MCF 10A (cell line): ENCODE data around the gene DUSP8. TPM values are rescaled to one million over a fixed set of nuclear protein-coding genes. Genes with fewer than 3 reads are reported as not detected.

Source experiments
- BruUV-seq: library from RNA; stranded (reverse); fragments of 400-500 nt; replicated peaks from 2 replicates; lab custom pipeline; 2021; lab: Mats Ljungman, UMichigan
- CTCF ChIA-PET: fragments of 300-600 bp; sonication (Branson Sonifier 250); formaldehyde crosslinking; extraction: SDS; loops from one replicate; lab custom pipeline; 2021; ENCODE audit warnings: antibody characterized with exemption, inconsistent platforms; lab: Yijun Ruan, JAX
- POLR2A ChIA-PET: fragments of 300-600, 350-650 bp; sonication (Branson Sonifier 250); formaldehyde crosslinking; extraction: SDS; loops from one replicate; lab custom pipeline; 2020; ENCODE audit warnings: antibody characterized with exemption, inconsistent platforms; lab: Yijun Ruan, JAX
- DNase-seq: peaks from one replicate; pipeline ENCODE4 v3.0.0-alpha.2; 2018; ENCODE audit not compliant: unreplicated experiment
- H3K27ac Mint-ChIP-seq: one replicate; pipeline ENCODE4 v1.8.0; 2022; ENCODE audit warnings: mild to moderate bottlenecking, low read depth, mixed read lengths; ENCODE audit not compliant: unreplicated experiment
- H3K27me3 Mint-ChIP-seq: one replicate; pipeline ENCODE4 v1.8.0; 2022; ENCODE audit warnings: mixed read lengths; ENCODE audit not compliant: insufficient read depth, unreplicated experiment
- H3K36me3 Mint-ChIP-seq: one replicate; pipeline ENCODE4 v1.8.0; 2022; ENCODE audit warnings: mild to moderate bottlenecking, moderate library complexity, mixed read lengths; ENCODE audit not compliant: insufficient read depth, unreplicated experiment
- H3K4me1 Mint-ChIP-seq: one replicate; pipeline ENCODE4 v1.8.0; 2022; ENCODE audit warnings: mixed read lengths; ENCODE audit not compliant: insufficient read depth, unreplicated experiment
- H3K4me3 Mint-ChIP-seq: one replicate; pipeline ENCODE4 v1.8.0; 2022; ENCODE audit warnings: mild to moderate bottlenecking, moderate library complexity, mixed read lengths; ENCODE audit not compliant: unreplicated experiment
- H3K9me3 Mint-ChIP-seq: one replicate; pipeline ENCODE4 v1.8.0; 2022; ENCODE audit warnings: mixed read lengths; ENCODE audit not compliant: unreplicated experiment
- intact Hi-C: fragments of 100-400 bp; cut with micrococcal nuclease; formaldehyde crosslinking; loops from 2 replicates; pipeline ENCODE4 v1.14.1; 2022
- total RNA-seq: library from RNA; stranded (reverse); gene quantifications from 2 replicates; pipeline ENCODE4 v1.2.3, GENCODE V29; 2022
- TF ChIP-seq, protein P1 (sequence below): fragments of 200-600 bp; IDR thresholded peaks from one replicate; pipeline ENCODE4 v1.8.0; 2022; ENCODE audit warnings: antibody characterized with exemption, mild to moderate bottlenecking; ENCODE audit not compliant: unreplicated experiment

Gene DUSP8
- total RNA-seq, 1 experiment from 2014 or later = 17.6 TPM

DNA sequence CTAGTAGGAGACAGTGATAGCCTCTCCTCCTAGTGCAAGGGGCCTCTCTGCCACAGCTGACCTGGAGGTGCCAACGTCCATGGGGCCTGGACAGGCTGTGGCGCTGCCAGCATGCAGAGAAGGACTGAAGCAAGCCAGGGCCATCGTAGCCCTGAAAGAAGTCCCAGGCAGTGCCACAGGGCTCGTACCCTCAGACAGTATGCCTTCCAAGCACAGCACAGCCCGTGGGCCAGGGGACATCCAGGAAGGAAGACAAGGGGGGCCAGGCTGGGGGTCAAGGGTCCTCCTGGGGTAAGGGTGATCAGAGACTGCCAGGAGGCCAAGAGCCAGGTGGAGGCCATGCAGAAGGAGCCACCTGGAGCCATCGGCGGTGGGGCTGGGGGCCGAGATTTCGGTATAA lies 65.1 kb downstream of the DUSP8 start:
- BruUV-seq = no TSS peak
- CTCF ChIA-PET = no interaction called here

DNA sequence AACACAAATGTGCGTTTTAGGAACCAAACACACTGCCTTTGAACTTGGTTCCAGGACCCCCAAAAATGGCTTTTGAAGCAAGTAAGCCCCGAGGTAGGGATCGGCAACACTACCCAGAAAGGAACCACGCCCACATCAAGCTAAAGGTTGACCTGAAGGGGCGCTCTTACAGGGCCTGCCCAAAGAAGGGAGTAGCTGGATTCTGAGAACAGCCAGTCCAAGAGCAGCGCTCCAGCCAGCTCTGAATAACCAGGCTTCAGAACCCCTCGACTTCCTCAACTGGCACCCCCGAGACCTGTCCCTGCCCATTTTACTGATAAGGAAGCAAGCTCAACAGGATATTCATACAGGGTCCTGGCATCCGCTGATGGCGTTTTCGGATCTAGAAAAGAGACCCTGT lies 66.6 kb downstream of the DUSP8 start:
- H3K4me1 Mint-ChIP-seq = no peaks in the 10 kb centered on the region
- DNase-seq = no peak
- no peaks in the 10 kb centered on the region for H3K36me3 Mint-ChIP-seq
- ChIA-PET CTCF (interaction anchor here (0.6 to 1.2 kb wide), 6 partner anchors 8 to 457 kb away, joined by 3 to 4 read pairs (median 3); no protein-coding TSS in a partner anchor), POLR2A (no interaction called here)
- no TSS peak for BruUV-seq
- TF ChIP-seq, protein P1, sequence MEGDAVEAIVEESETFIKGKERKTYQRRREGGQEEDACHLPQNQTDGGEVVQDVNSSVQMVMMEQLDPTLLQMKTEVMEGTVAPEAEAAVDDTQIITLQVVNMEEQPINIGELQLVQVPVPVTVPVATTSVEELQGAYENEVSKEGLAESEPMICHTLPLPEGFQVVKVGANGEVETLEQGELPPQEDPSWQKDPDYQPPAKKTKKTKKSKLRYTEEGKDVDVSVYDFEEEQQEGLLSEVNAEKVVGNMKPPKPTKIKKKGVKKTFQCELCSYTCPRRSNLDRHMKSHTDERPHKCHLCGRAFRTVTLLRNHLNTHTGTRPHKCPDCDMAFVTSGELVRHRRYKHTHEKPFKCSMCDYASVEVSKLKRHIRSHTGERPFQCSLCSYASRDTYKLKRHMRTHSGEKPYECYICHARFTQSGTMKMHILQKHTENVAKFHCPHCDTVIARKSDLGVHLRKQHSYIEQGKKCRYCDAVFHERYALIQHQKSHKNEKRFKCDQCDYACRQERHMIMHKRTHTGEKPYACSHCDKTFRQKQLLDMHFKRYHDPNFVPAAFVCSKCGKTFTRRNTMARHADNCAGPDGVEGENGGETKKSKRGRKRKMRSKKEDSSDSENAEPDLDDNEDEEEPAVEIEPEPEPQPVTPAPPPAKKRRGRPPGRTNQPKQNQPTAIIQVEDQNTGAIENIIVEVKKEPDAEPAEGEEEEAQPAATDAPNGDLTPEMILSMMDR = no peak
- intact Hi-C loops = no loop called here
- H3K27ac Mint-ChIP-seq = no peak overlapping the region
- H3K9me3 Mint-ChIP-seq = no peaks in the 10 kb centered on the region
- no peaks in the 10 kb centered on the region for H3K27me3 Mint-ChIP-seq
- H3K4me3 Mint-ChIP-seq = no peak overlapping the region

More for the DNA sequence above, 65.1 kb downstream of the DUSP8 start:
- TF ChIP-seq, protein P1 = no peak
- intact Hi-C loops = no loop called here
- no peak for DNase-seq
- Mint-ChIP-seq H3K27ac (no peak overlapping the region), H3K36me3 (no peaks in the 10 kb centered on the region), H3K4me3 (no peak overlapping the region), H3K4me1 (no peaks in the 10 kb centered on the region), H3K9me3 (no peaks in the 10 kb centered on the region), H3K27me3 (no peaks in the 10 kb centered on the region)
- POLR2A ChIA-PET = no interaction called here

DNA sequence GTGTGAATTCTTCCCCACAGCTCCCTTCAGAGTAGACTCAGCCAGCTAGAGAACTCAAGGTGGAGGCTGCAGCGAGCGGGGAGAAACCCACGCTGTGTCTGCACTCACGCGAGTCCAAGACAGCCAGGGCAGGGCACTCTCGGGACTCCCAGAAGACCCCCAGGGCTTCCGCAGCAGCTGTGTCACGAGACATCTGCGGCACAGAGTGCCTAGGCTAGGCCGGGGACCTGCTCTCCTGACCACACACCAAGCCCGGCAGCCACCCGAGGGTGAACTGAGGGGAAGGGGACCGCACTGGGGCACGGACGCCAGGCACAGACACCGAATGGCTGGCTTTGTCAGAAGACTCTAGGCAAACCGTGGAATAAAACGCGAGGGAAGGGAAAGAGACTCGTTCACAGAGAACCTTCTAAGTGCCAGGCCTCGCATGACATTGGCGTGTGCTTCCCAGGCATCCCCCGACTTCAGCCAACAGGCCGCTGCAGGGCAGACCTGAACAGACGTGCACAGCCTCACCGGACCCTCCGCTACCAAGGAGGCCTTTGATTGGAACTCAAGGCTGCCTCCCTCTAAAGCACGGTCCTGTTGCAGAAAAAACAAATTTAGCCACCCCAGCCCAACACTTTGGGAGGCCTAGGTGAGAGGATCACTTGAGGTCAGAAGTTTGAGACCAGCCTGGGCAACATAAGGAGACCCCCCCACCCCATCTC lies 67.3 kb downstream of the DUSP8 start:
- no peaks in the 10 kb centered on the region for H3K4me1 Mint-ChIP-seq
- no peak overlapping the region for H3K4me3 Mint-ChIP-seq
- POLR2A ChIA-PET = no interaction called here
- H3K27me3 Mint-ChIP-seq = no peaks in the 10 kb centered on the region
- BruUV-seq = no TSS peak
- TF ChIP-seq, protein P1 = no peak
- H3K36me3 Mint-ChIP-seq = peaks cover 4% of the 10 kb centered on the region
- intact Hi-C loops = no loop called here
- no peaks in the 10 kb centered on the region for H3K9me3 Mint-ChIP-seq
- DNase-seq = no peak
- H3K27ac Mint-ChIP-seq = no peak overlapping the region
- CTCF ChIA-PET = interaction anchor here (0.6 to 1.2 kb wide), 2 partner anchors 11 to 458 kb away, joined by 3 read pairs; no protein-coding TSS in a partner anchor

DNA sequence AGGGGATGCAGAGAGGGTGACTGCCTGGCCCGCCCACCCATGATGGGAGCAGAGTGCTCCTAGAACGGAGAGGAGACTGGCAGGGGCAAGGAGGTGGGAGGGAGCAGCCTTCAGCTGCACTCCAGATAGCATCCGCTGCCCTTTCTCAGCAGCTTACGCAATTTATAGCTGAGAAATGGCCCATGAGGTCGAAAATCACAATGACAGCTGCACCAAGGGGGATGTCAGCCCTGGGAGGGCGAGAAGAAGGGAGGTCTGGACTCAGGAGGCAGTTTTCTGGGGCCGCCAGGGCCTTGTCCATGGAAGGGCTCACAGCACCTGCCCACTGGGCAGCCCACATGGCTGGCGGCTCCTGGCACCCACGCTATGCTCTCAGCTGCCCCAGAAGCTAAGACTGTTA lies 67.9 kb downstream of the DUSP8 start:
- CTCF ChIA-PET = no interaction called here
- POLR2A ChIA-PET = no interaction called here
- DNase-seq = no peak
- intact Hi-C loops = no loop called here
- Mint-ChIP-seq H3K27ac (no peak overlapping the region), H3K36me3 (peaks cover 10% of the 10 kb centered on the region), H3K4me1 (no peaks in the 10 kb centered on the region), H3K9me3 (no peaks in the 10 kb centered on the region), H3K4me3 (no peak overlapping the region), H3K27me3 (no peaks in the 10 kb centered on the region)
- TF ChIP-seq, protein P1 = no peak
- BruUV-seq = no TSS peak

Other genes starting within 250 kb of the DUSP8 start
- gene BRSK2, start 182.3 kb downstream of the DUSP8 start, total RNA-seq = 0.34 and 0.44 TPM in 2 replicates
- 20.1 and 20.2 TPM in 2 replicates for gene MOB2, start 85.5 kb downstream of the DUSP8 start, total RNA-seq
- not detected in 2 replicates for gene KRTAP5-1, start 13.0 kb upstream of the DUSP8 start, total RNA-seq
- not detected in 2 replicates for gene KRTAP5-2, start 26.0 kb upstream of the DUSP8 start, total RNA-seq
- not detected in 2 replicates for gene KRTAP5-3, start 36.2 kb upstream of the DUSP8 start, total RNA-seq
- not detected in 2 replicates for gene KRTAP5-4, start 49.9 kb upstream of the DUSP8 start, total RNA-seq
- gene KRTAP5-5, start 57.5 kb upstream of the DUSP8 start, total RNA-seq = not detected in 2 replicates
- not detected in 2 replicates for gene KRTAP5-6, start 124.9 kb upstream of the DUSP8 start, total RNA-seq
- gene IFITM10, start 178.3 kb upstream of the DUSP8 start, total RNA-seq = 1.9 and 2.0 TPM in 2 replicates
- 366 and 367 TPM in 2 replicates for gene CTSD, start 191.7 kb upstream of the DUSP8 start, total RNA-seq